CD4-positive, CD25-positive, alpha-beta regulatory T cell (primary cell): ENCODE measurements around the gene LHPP. TPM values are rescaled to one million over a fixed set of nuclear protein-coding genes. Genes with fewer than 3 reads are reported as not detected.

ENCODE experiments used
- ATAC-seq, 2 donors: fragments of 150-1000 bp; cut with Tn5 transposase; one replicate each; pipeline ENCODE4 v1.10.0; 2021; ENCODE audit warnings: low read depth in 2 of 2, moderate number of reproducible peaks in 2 of 2, moderate library complexity in 1 of 2
- DNase-seq, 3 donors: peaks; one replicate each; pipeline versions ENCODE4 v3.0.0 to v3.0.0-alpha.2; 2012 to 2022; ENCODE audit warnings: mixed read lengths in 1 of 3
- H3K27ac ChIP-seq: one replicate; pipeline ENCODE4 v1.7.0; 2013; ENCODE audit warnings: mild to moderate bottlenecking, low read length; ENCODE audit not compliant: insufficient read depth, poor library complexity, severe bottlenecking
- H3K27me3 ChIP-seq: one replicate; pipeline ENCODE4 v1.7.0; 2013; ENCODE audit warnings: low read length; ENCODE audit not compliant: control insufficient read depth, insufficient read depth
- H3K36me3 ChIP-seq: one replicate; pipeline ENCODE4 v1.7.0; 2013; ENCODE audit warnings: mild to moderate bottlenecking, low read length, moderate library complexity; ENCODE audit not compliant: control insufficient read depth, insufficient read depth
- H3K4me1 ChIP-seq: 2 replicates; pipeline ENCODE4 v1.7.0; 2013; ENCODE audit warnings: mild to moderate bottlenecking, low read length; ENCODE audit not compliant: insufficient read depth, control insufficient read depth, poor library complexity, severe bottlenecking
- H3K4me3 ChIP-seq: one replicate; pipeline ENCODE4 v1.7.0; 2013; ENCODE audit warnings: low read depth, mild to moderate bottlenecking, low read length, moderate library complexity
- H3K9me3 ChIP-seq, 2 experiments: 1 replicate in 1 of 2; 2 replicates in 1 of 2; pipeline ENCODE4 v1.7.0; 2013; ENCODE audit warnings: low read length in 2 of 2, mild to moderate bottlenecking in 1 of 2, moderate library complexity in 1 of 2; ENCODE audit not compliant: control insufficient read depth in 2 of 2
- H3K27ac Mint-ChIP-seq, 3 donors: one replicate each; pipeline ENCODE4 v1.8.0; 2020 to 2022; ENCODE audit warnings: mild to moderate bottlenecking in 3 of 3, mixed read lengths in 3 of 3, moderate library complexity in 2 of 3
- H3K27me3 Mint-ChIP-seq: one replicate; pipeline ENCODE4 v1.8.0; 2022; ENCODE audit warnings: mild to moderate bottlenecking, mixed read lengths
- H3K36me3 Mint-ChIP-seq: one replicate; pipeline ENCODE4 v1.8.0; 2020; ENCODE audit warnings: mixed read lengths
- H3K4me1 Mint-ChIP-seq, 4 donors: one replicate each; pipeline ENCODE4 v1.8.0; 2020 to 2022; ENCODE audit warnings: mixed read lengths in 4 of 4, mild to moderate bottlenecking in 1 of 4
- H3K4me3 Mint-ChIP-seq, 4 donors: one replicate each; pipeline ENCODE4 v1.8.0; 2020 to 2022; ENCODE audit warnings: mild to moderate bottlenecking in 4 of 4, mixed read lengths in 4 of 4, moderate library complexity in 3 of 4
- H3K9me3 Mint-ChIP-seq, 7 donors: one replicate each; pipeline ENCODE4 v1.8.0; 2020 to 2022; ENCODE audit warnings: mixed read lengths in 7 of 7, mild to moderate bottlenecking in 3 of 7, moderate library complexity in 2 of 7
- polyA plus RNA-seq, 4 donors: library from polyadenylated mRNA; unstranded; fragments of 300-500 nt; fragmentation: Illumina TruSeq; gene quantifications; one replicate each; pipeline ENCODE4 v1.2.3, GENCODE V29; 2021
- total RNA-seq: library from RNA; stranded (reverse); gene quantifications from one replicate; pipeline ENCODE4 v1.2.3, GENCODE V29; 2022

Gene LHPP
- total and polyA plus RNA-seq, 5 donors from 2014 or later, result 20.1 to 29.2 (median 25.0) TPM

GRCh38 chr10:124660404-124661125, 198.9 kb downstream of the LHPP start:
- H3K4me3 ChIP-seq, result no peak overlapping the region
- H3K27me3 ChIP-seq, result no peaks in the 10 kb centered on the region
- peak overlapping the region; percentile 75 for H3K27ac ChIP-seq
- Mint-ChIP-seq H3K36me3 (peaks cover 22% of the 10 kb centered on the region), H3K4me1 (peaks cover 10 to 86% (median 64%) of the 10 kb centered on the region in 4 donors), H3K9me3 (no peaks in the 10 kb centered on the region), H3K4me3 (peak overlapping the region; percentile 35 to 80 (median 67)), H3K27me3 (peaks cover 4% of the 10 kb centered on the region), H3K27ac (peak overlapping the region; percentile 91 to 95 (median 92))
- ATAC-seq (no peak), DNase-seq (no peak)
- no peaks in the 10 kb centered on the region for H3K9me3 ChIP-seq
- H3K36me3 ChIP-seq, result peaks cover 38% of the 10 kb centered on the region
- peaks cover 70% of the 10 kb centered on the region for H3K4me1 ChIP-seq

- no peak overlapping the region for H3K27ac ChIP-seq
- no peak overlapping the region for H3K4me3 ChIP-seq
- H3K4me3 Mint-ChIP-seq, result peak overlapping the region in 2 of 4 donors; percentile 5 to 79
- no peak for ATAC-seq
- no peaks in the 10 kb centered on the region for H3K27me3 ChIP-seq
- H3K4me1 Mint-ChIP-seq, result peaks cover 10 to 82% (median 55%) of the 10 kb centered on the region in 4 donors
- DNase-seq, result no peak
- H3K9me3 ChIP-seq, result no peaks in the 10 kb centered on the region
- no peaks in the 10 kb centered on the region for H3K9me3 Mint-ChIP-seq
- H3K36me3 ChIP-seq, result peaks cover 39% of the 10 kb centered on the region
- peaks cover 15% of the 10 kb centered on the region for H3K36me3 Mint-ChIP-seq
- peak overlapping the region; percentile 91 to 95 (median 92) for H3K27ac Mint-ChIP-seq
- H3K27me3 Mint-ChIP-seq, result peaks cover 4% of the 10 kb centered on the region
- H3K4me1 ChIP-seq, result peaks cover 66% of the 10 kb centered on the region
Observed at GRCh38 chr10:124661660-124662180, 200.1 kb downstream of the LHPP start.

GRCh38 chr10:124663228-124663627, 201.6 kb downstream of the LHPP start:
- Histone ChIP-seq H3K4me1 (peaks cover 58% of the 10 kb centered on the region), H3K9me3 (no peaks in the 10 kb centered on the region), H3K27me3 (no peaks in the 10 kb centered on the region), H3K36me3 (peaks cover 45% of the 10 kb centered on the region), H3K4me3 (no peak overlapping the region), H3K27ac (no peak overlapping the region)
- Mint-ChIP-seq H3K27me3 (peaks cover 4% of the 10 kb centered on the region), H3K4me3 (no peak overlapping the region), H3K4me1 (peaks cover 10 to 86% (median 54%) of the 10 kb centered on the region in 4 donors), H3K9me3 (no peaks in the 10 kb centered on the region), H3K27ac (peak overlapping the region; percentile 15 to 80 (median 36)), H3K36me3 (peaks cover 17% of the 10 kb centered on the region)
- no peak for ATAC-seq
- no peak for DNase-seq

Other genes starting within 250 kb of the LHPP start
- 37.6 TPM for gene OAT, start 42.9 kb upstream of the LHPP start, total RNA-seq
- gene OAT, start 42.9 kb upstream of the LHPP start, polyA plus RNA-seq, result 10 to 100 TPM; 54.2 to 76.4 (median 61.7) TPM
- gene NKX1-2, start 11.8 kb upstream of the LHPP start, total RNA-seq, result not detected
- gene NKX1-2, start 11.8 kb upstream of the LHPP start, polyA plus RNA-seq, result not detected